GM19467 (cell line): ENCODE results near the gene FAM120C.

Source experiments
- ATAC-seq: cut with Tn5 transposase; IDR thresholded peaks from one replicate; pipeline ENCODE4 v1.9.1; 2021; ENCODE audit warnings: mild to moderate bottlenecking, moderate library complexity; ENCODE audit not compliant: unreplicated experiment

FAM120C gene

GRCh38 chrX:54043056-54043455 is 140.0 kb downstream of the FAM120C start:
- ATAC-seq, result no peak

DNA sequence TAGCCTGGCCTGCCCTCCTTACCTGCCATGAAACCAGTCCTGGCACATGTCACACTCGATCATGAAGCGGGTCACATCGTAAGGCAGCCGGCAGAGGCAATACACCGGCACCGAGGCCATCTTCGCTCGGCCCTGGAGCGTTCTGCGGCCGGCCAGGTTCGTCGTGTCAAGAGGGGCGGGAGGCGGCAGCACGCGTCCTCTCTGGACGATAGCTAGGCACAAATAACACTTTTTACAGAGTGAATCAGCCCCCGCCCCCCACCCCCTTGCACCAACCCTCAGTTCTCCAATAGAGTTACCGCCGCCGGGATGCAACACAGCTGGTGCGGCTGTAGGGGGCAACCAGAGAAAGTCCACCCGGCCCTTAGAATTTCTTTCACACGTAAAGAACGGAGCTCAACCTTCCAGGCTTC is 140.4 kb downstream of the FAM120C start:
- no peak for ATAC-seq

GRCh38 chrX:54030329-54030728 is 152.7 kb downstream of the FAM120C start:
- ATAC-seq, result no peak

- ATAC-seq, result no peak
Observed at GRCh38 chrX:54029529-54030143, 153.4 kb downstream of the FAM120C start.

DNA sequence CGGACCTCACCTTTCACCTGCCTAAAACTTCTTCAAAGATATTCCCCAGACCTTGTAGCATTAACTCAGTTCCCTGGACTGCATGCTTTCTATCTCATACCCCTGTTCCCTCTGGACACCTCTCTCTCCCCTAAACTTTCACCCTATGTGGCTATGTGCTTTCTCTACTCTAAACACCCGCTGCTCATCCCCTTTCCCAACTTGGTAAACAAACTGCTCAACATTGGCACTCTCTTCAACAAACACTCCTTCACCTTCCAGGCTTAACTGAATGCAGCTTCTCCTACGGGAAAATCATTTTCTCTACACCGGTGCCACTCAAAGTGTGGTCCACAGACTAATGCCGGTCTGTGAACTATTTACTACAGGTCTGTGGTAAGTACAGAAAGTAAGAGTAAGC is 158.7 kb downstream of the FAM120C start:
- ATAC-seq, result no peak
